HG02763 (cell line): ENCODE data around the gene KRT6C.

ENCODE experiments used
- ATAC-seq: cut with Tn5 transposase; IDR thresholded peaks from one replicate; pipeline ENCODE4 v1.9.1; 2021; ENCODE audit warnings: mild to moderate bottlenecking, moderate library complexity; ENCODE audit not compliant: unreplicated experiment

KRT6C gene

GRCh38 chr12:52436000-52436827, 37.4 kb downstream of the KRT6C start:
- no peak for ATAC-seq

GRCh38 chr12:52435659-52435999, 38.0 kb downstream of the KRT6C start:
- ATAC-seq: no peak

- ATAC-seq: no peak
Measured at GRCh38 chr12:52434760-52435530, 38.7 kb downstream of the KRT6C start.

- no peak for ATAC-seq
Measured at GRCh38 chr12:52434081-52434733, 39.4 kb downstream of the KRT6C start, which contains the start of gene KRT75. Gene KRT75, minus strand, starts transcription at chr12:52434371. Its CDS starts 67 bp downstream, at chr12:52434304.

GRCh38 chr12:52433501-52434080, 40.0 kb downstream of the KRT6C start:
- ATAC-seq: no peak

- ATAC-seq: no peak
Measured at GRCh38 chr12:52432559-52433207, 40.9 kb downstream of the KRT6C start.

GRCh38 chr12:52428121-52428520, 45.5 kb downstream of the KRT6C start:
- ATAC-seq: no peak

- ATAC-seq: no peak
Measured at GRCh38 chr12:52427083-52427482, 46.5 kb downstream of the KRT6C start.

GRCh38 chr12:52426034-52426433, 47.6 kb downstream of the KRT6C start:
- no peak for ATAC-seq

- ATAC-seq: no peak
Measured at GRCh38 chr12:52425466-52425865, 48.1 kb downstream of the KRT6C start.

GRCh38 chr12:52423661-52424500, 49.7 kb downstream of the KRT6C start:
- ATAC-seq: no peak

- no peak for ATAC-seq
Measured at GRCh38 chr12:52423035-52423434, 50.6 kb downstream of the KRT6C start.

GRCh38 chr12:52419656-52420055, 53.9 kb downstream of the KRT6C start:
- no peak for ATAC-seq

- ATAC-seq: no peak
Measured at GRCh38 chr12:52418576-52419110, 55.0 kb downstream of the KRT6C start.
